Natural killer cell (primary cell): Measurements from ENCODE around the gene SC5D. TPM values are rescaled to one million over a fixed set of nuclear protein-coding genes. Genes with fewer than 3 reads are reported as not detected.

ENCODE experiments used
- total RNA-seq, 4 donors: library from RNA; stranded (reverse); fragments of 120-200 nt in 1 of 4; gene quantifications; one replicate each; pipeline versions ENCODE4 v1.2.3 to v1.2.4, GENCODE V29; 2013 to 2022

SC5D gene
- total RNA-seq, 3 donors from 2014 or later (not counting 1 experiment from before 2014, with no cell fraction given): 17.2 to 18.6 (median 17.2) TPM

Other genes with a start within 250 kb of the SC5D start
- under 1 TPM; 0.50 to 0.57 (median 0.56) TPM for gene TECTA, start 191.5 kb upstream of the SC5D start, total RNA-seq
- gene SORL1, start 159.5 kb downstream of the SC5D start, total RNA-seq: 100 to 1,000 TPM; 386 to 519 (median 456) TPM